ENCODE measurements around the gene PIBF1.

- TF ChIP-seq CTCF (IDR thresholded peaks at IDR 0.05) (no peak), SP1 (CRISPR knock-in tag; conservative IDR thresholded peaks at IDR 0.05) (no peak), ATF3 (CRISPR knock-in tag; conservative IDR thresholded peaks at IDR 0.05) (no peak), NFE2L1 (CRISPR knock-in tag; IDR thresholded peaks at IDR 0.05) (no peak), CREB1 (CRISPR knock-in tag; IDR thresholded peaks at IDR 0.05) (no peak), PRRX2 (CRISPR knock-in tag; IDR thresholded peaks at IDR 0.05) (no peak), ELF4 (CRISPR knock-in tag; IDR thresholded peaks at IDR 0.05; ENCODE audit: low read depth) (no peak), NFYB (CRISPR knock-in tag; conservative IDR thresholded peaks at IDR 0.05; ENCODE audit: low read depth) (no peak), NR3C1 (CRISPR knock-in tag; conservative IDR thresholded peaks at IDR 0.05; ENCODE audit: low read depth) (no peak)
- TF ChIP-seq, protein P1, sequence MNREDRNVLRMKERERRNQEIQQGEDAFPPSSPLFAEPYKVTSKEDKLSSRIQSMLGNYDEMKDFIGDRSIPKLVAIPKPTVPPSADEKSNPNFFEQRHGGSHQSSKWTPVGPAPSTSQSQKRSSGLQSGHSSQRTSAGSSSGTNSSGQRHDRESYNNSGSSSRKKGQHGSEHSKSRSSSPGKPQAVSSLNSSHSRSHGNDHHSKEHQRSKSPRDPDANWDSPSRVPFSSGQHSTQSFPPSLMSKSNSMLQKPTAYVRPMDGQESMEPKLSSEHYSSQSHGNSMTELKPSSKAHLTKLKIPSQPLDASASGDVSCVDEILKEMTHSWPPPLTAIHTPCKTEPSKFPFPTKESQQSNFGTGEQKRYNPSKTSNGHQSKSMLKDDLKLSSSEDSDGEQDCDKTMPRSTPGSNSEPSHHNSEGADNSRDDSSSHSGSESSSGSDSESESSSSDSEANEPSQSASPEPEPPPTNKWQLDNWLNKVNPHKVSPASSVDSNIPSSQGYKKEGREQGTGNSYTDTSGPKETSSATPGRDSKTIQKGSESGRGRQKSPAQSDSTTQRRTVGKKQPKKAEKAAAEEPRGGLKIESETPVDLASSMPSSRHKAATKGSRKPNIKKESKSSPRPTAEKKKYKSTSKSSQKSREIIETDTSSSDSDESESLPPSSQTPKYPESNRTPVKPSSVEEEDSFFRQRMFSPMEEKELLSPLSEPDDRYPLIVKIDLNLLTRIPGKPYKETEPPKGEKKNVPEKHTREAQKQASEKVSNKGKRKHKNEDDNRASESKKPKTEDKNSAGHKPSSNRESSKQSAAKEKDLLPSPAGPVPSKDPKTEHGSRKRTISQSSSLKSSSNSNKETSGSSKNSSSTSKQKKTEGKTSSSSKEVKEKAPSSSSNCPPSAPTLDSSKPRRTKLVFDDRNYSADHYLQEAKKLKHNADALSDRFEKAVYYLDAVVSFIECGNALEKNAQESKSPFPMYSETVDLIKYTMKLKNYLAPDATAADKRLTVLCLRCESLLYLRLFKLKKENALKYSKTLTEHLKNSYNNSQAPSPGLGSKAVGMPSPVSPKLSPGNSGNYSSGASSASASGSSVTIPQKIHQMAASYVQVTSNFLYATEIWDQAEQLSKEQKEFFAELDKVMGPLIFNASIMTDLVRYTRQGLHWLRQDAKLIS (CRISPR knock-in tag; IDR thresholded peaks at IDR 0.05; ENCODE audit: borderline replicate concordance), result no peak
- TF ChIP-seq, protein P2, sequence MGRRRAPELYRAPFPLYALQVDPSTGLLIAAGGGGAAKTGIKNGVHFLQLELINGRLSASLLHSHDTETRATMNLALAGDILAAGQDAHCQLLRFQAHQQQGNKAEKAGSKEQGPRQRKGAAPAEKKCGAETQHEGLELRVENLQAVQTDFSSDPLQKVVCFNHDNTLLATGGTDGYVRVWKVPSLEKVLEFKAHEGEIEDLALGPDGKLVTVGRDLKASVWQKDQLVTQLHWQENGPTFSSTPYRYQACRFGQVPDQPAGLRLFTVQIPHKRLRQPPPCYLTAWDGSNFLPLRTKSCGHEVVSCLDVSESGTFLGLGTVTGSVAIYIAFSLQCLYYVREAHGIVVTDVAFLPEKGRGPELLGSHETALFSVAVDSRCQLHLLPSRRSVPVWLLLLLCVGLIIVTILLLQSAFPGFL (CRISPR knock-in tag; IDR thresholded peaks at IDR 0.05; ENCODE audit: borderline replicate concordance), result no peak
These were observed 204.3 kb downstream of the PIBF1 start for GRCh38 chr13:72986197-72986596.

All from WTC11 (cell line).